Activated naive CD8-positive, alpha-beta T cell treated with anti-CD3 and anti-CD28 coated beads, Interleukin-2, amount 50 U/mL, for 24 hours (primary cell): ENCODE measurements around the gene CLMN.

Experiments used
- ATAC-seq: fragments of 150-1000 bp; cut with Tn5 transposase; one replicate; pipeline ENCODE4 v1.10.0; 2021
- DNase-seq: peaks from one replicate; pipeline ENCODE4 v3.0.0; 2021
- H3K27ac Mint-ChIP-seq: one replicate; pipeline ENCODE4 v1.8.0; 2021; ENCODE audit warnings: mild to moderate bottlenecking, mixed read lengths
- H3K27me3 Mint-ChIP-seq: one replicate; pipeline ENCODE4 v1.8.0; 2021; ENCODE audit warnings: mixed read lengths
- H3K36me3 Mint-ChIP-seq: one replicate; pipeline ENCODE4 v1.8.0; 2021; ENCODE audit warnings: low read depth, mixed read lengths
- H3K4me1 Mint-ChIP-seq: one replicate; pipeline ENCODE4 v1.8.0; 2021; ENCODE audit warnings: mixed read lengths
- H3K4me3 Mint-ChIP-seq: one replicate; pipeline ENCODE4 v1.8.0; 2021; ENCODE audit warnings: mild to moderate bottlenecking, moderate library complexity, mixed read lengths
- H3K9me3 Mint-ChIP-seq: one replicate; pipeline ENCODE4 v1.8.0; 2021; ENCODE audit warnings: mixed read lengths

CLMN gene

DNA sequence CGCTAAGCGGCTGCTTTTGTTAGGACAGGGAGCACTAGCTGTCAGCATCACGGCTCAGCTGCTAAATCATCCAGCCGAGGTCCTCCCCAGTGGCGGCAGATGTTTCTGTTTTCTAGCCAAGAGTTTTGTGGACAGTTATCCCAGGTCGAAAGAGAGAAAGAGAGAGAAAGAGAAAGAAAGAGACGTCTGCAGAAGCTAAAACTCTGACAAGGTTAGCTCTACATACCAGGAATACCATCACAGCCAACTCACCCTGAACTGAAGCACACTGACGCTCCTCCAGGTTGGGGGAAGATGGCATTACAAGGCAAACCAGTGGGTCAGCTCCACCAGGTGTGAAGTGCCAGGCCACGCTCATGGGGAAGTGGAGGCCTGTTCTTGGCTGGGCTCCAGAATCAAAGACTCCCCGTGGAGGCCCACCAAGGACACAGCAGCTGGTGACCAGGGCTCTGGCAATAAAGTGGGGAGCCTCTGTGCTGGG, 97.5 kb downstream of the CLMN start:
- Mint-ChIP-seq H3K9me3 (no peaks in the 10 kb centered on the region), H3K4me3 (no peak overlapping the region), H3K27me3 (no peaks in the 10 kb centered on the region), H3K27ac (no peak overlapping the region), H3K36me3 (no peaks in the 10 kb centered on the region), H3K4me1 (no peaks in the 10 kb centered on the region)
- ATAC-seq (no peak), DNase-seq (no peak)

GRCh38 chr14:95221531-95221930, 98.2 kb downstream of the CLMN start:
- H3K36me3 Mint-ChIP-seq = no peaks in the 10 kb centered on the region
- no peaks in the 10 kb centered on the region for H3K27me3 Mint-ChIP-seq
- no peak for ATAC-seq
- no peaks in the 10 kb centered on the region for H3K9me3 Mint-ChIP-seq
- no peak for DNase-seq
- H3K27ac Mint-ChIP-seq = no peak overlapping the region
- H3K4me1 Mint-ChIP-seq = no peaks in the 10 kb centered on the region
- H3K4me3 Mint-ChIP-seq = no peak overlapping the region

DNA sequence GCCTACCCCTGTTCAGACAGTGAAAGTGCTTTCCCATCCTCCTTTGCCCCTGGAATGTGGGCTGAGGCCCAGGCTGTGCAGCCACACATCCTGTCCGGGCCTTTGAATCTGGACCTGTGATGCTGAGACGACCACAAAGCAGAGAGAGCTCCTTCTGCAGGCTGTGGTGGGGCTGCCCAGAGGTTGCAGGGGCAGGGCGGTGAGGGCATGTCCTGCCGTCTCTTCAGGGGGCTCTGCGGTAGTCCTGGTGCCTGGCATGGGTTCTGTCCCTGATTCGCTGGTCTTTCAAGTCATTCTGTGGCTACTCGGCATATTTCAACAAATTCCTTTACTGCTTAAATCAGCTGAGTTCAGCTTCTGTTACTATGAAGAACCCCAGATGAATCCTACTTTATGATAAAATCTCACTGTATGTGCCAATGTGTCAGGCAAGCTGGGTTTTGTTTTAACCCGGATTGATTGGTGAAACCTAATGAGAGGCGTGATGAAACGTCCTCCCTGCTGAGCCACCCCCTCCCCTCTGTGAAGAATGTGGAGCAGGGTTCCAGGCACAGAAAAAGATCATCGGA, 99.0 kb downstream of the CLMN start:
- H3K27me3 Mint-ChIP-seq = no peaks in the 10 kb centered on the region
- H3K4me3 Mint-ChIP-seq = no peak overlapping the region
- H3K27ac Mint-ChIP-seq = no peak overlapping the region
- peaks cover 2% of the 10 kb centered on the region for H3K4me1 Mint-ChIP-seq
- H3K9me3 Mint-ChIP-seq = no peaks in the 10 kb centered on the region
- ATAC-seq = no peak
- no peak for DNase-seq
- no peaks in the 10 kb centered on the region for H3K36me3 Mint-ChIP-seq

DNA sequence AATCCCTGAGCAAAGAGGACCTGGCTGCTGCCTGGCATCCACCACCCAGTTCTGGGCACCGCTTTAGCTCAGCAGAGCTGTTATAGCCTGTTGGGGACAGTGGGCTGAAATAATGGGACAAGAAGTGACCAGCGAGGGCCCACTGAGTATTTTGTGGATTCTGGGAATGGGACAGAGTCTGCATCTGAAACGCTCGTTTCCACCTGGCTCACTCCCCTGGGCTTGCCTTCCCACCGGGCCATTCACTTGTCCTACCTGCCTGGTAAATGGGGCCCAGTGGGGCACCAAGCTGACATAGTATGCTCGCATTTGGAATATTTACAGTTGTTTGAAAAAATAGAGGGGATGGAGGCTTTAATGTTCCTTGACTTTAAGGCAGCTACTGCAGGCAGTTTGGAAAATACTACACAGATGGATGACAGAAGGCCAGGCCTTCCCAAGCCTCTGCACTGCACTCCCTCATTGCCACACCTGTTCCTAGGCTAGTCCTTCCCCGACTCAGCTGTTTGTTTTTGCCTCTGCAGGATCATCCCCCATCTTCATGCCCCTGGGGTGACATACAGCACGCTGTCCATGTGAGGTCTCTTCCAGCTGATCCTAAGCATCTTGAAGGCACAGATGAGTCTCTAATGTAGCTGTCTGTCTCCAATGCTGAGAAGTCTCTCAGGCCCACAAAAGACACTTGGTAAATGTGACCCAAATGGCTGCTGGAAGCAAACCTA, 101.1 kb downstream of the CLMN start:
- Mint-ChIP-seq H3K27me3 (no peaks in the 10 kb centered on the region), H3K36me3 (no peaks in the 10 kb centered on the region), H3K4me3 (no peak overlapping the region), H3K4me1 (peaks cover 2% of the 10 kb centered on the region), H3K27ac (no peak overlapping the region), H3K9me3 (no peaks in the 10 kb centered on the region)
- ATAC-seq = no peak
- DNase-seq = no peak

- H3K36me3 Mint-ChIP-seq = no peaks in the 10 kb centered on the region
- no peak overlapping the region for H3K4me3 Mint-ChIP-seq
- peaks cover 2% of the 10 kb centered on the region for H3K4me1 Mint-ChIP-seq
- no peaks in the 10 kb centered on the region for H3K9me3 Mint-ChIP-seq
- ATAC-seq (no peak), DNase-seq (no peak)
- no peaks in the 10 kb centered on the region for H3K27me3 Mint-ChIP-seq
- no peak overlapping the region for H3K27ac Mint-ChIP-seq
Observed at GRCh38 chr14:95218006-95218405, 101.7 kb downstream of the CLMN start.

GRCh38 chr14:95217391-95217900, 102.3 kb downstream of the CLMN start:
- Mint-ChIP-seq H3K4me3 (no peak overlapping the region), H3K4me1 (peaks cover 2% of the 10 kb centered on the region), H3K27me3 (no peaks in the 10 kb centered on the region), H3K9me3 (no peaks in the 10 kb centered on the region), H3K36me3 (no peaks in the 10 kb centered on the region), H3K27ac (no peak overlapping the region)
- ATAC-seq (no peak), DNase-seq (no peak)

GRCh38 chr14:95216008-95216407, 103.7 kb downstream of the CLMN start:
- Mint-ChIP-seq H3K4me1 (peaks cover 2% of the 10 kb centered on the region), H3K9me3 (no peaks in the 10 kb centered on the region), H3K27ac (no peak overlapping the region), H3K36me3 (no peaks in the 10 kb centered on the region), H3K4me3 (no peak overlapping the region), H3K27me3 (no peaks in the 10 kb centered on the region)
- ATAC-seq (no peak), DNase-seq (no peak)

DNA sequence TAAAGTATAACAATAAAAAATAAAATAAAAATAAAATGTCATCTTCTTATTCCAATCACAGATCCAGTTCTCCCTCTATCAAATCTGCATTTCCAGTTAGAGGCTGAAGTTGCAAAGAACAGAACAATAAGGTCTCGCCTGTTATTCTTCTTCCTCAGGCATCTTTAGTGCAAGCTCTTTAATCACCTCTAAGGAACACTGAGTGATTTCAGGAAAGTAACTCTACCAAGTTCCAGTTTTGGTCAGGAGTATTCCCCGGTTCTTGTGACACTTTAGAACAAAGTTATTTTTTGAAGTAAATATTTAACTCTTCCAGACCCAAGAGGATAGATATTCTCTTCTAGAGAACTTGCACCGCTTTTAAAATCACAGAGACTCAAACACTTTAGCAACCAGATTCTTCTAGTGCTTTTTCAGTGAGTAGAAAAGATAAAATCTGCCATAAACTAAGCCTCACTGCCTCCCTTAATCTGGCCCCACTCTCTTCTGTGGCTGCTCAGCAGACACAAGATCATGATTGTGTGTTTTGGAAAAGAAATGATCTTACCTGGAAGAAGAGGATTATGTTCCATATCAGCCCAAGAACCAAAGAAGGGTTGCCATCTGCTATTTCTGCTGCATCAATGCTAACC, 104.5 kb downstream of the CLMN start:
- Mint-ChIP-seq H3K27me3 (no peaks in the 10 kb centered on the region), H3K36me3 (no peaks in the 10 kb centered on the region), H3K27ac (no peak overlapping the region), H3K4me1 (peaks cover 2% of the 10 kb centered on the region), H3K9me3 (no peaks in the 10 kb centered on the region), H3K4me3 (no peak overlapping the region)
- DNase-seq (no peak), ATAC-seq (no peak)

DNA sequence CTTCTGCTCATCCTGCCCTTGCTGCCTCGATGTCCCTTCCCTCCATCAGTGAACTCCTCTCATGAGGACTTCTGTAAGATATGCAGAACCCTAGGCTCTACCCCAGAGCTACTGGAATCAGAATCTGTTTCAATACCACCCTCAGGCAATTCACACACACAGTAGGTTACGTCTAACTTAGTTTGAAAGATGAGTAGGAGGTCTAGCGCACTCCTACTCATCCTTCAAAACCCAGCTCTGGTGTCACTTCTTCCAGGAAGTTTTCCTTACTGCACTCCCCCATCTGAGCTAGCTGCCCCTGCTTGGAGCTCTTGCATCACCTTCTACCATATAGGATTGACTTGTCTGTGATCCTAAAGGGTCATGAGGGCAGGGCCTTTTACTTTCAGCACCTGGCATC, 105.9 kb downstream of the CLMN start:
- Mint-ChIP-seq H3K4me3 (no peak overlapping the region), H3K9me3 (no peaks in the 10 kb centered on the region), H3K36me3 (no peaks in the 10 kb centered on the region), H3K27me3 (no peaks in the 10 kb centered on the region), H3K27ac (no peak overlapping the region), H3K4me1 (peaks cover 2% of the 10 kb centered on the region)
- no peak for DNase-seq
- ATAC-seq = no peak

GRCh38 chr14:95211721-95212504, 107.8 kb downstream of the CLMN start:
- ATAC-seq = no peak
- Mint-ChIP-seq H3K27ac (no peak overlapping the region), H3K36me3 (no peaks in the 10 kb centered on the region), H3K9me3 (no peaks in the 10 kb centered on the region), H3K4me3 (no peak overlapping the region), H3K4me1 (peaks cover 2% of the 10 kb centered on the region), H3K27me3 (no peaks in the 10 kb centered on the region)
- DNase-seq = no peak

GRCh38 chr14:95210699-95211098, 109.0 kb downstream of the CLMN start:
- H3K4me3 Mint-ChIP-seq = no peak overlapping the region
- no peaks in the 10 kb centered on the region for H3K36me3 Mint-ChIP-seq
- ATAC-seq (no peak), DNase-seq (no peak)
- no peaks in the 10 kb centered on the region for H3K9me3 Mint-ChIP-seq
- H3K27ac Mint-ChIP-seq = no peak overlapping the region
- no peaks in the 10 kb centered on the region for H3K4me1 Mint-ChIP-seq
- no peaks in the 10 kb centered on the region for H3K27me3 Mint-ChIP-seq

DNA sequence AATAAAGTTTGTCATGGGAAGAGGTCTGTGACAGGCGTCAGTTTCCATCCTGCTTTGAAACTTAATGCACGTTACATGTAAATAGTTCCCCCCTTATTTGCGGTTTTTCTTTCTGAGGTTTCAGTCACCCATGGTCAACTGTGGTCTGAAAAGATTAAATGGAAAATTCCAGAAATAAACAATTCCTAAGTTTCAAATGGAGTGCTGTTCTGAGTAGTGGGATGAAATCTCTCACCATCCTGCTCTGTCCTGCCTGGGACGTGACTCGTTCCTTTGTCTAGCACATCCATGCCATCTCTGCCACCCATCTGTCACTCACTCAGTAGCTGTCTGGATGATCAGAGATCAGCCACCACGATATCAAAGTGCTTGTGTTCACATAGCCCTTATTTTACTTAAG, 111.1 kb downstream of the CLMN start:
- no peak for DNase-seq
- H3K27me3 Mint-ChIP-seq = no peaks in the 10 kb centered on the region
- H3K4me3 Mint-ChIP-seq = no peak overlapping the region
- no peaks in the 10 kb centered on the region for H3K36me3 Mint-ChIP-seq
- peaks cover 11% of the 10 kb centered on the region for H3K9me3 Mint-ChIP-seq
- H3K4me1 Mint-ChIP-seq = no peaks in the 10 kb centered on the region
- no peak for ATAC-seq
- H3K27ac Mint-ChIP-seq = no peak overlapping the region

GRCh38 chr14:95207475-95208233, 112.1 kb downstream of the CLMN start:
- H3K36me3 Mint-ChIP-seq = no peaks in the 10 kb centered on the region
- H3K4me3 Mint-ChIP-seq = no peak overlapping the region
- no peaks in the 10 kb centered on the region for H3K4me1 Mint-ChIP-seq
- DNase-seq (no peak), ATAC-seq (no peak)
- H3K27ac Mint-ChIP-seq = no peak overlapping the region
- H3K9me3 Mint-ChIP-seq = peaks cover 11% of the 10 kb centered on the region
- H3K27me3 Mint-ChIP-seq = no peaks in the 10 kb centered on the region

- no peaks in the 10 kb centered on the region for H3K36me3 Mint-ChIP-seq
- no peak for DNase-seq
- H3K27me3 Mint-ChIP-seq = no peaks in the 10 kb centered on the region
- no peak overlapping the region for H3K27ac Mint-ChIP-seq
- ATAC-seq = no peak
- H3K4me1 Mint-ChIP-seq = no peaks in the 10 kb centered on the region
- peaks cover 11% of the 10 kb centered on the region for H3K9me3 Mint-ChIP-seq
- no peak overlapping the region for H3K4me3 Mint-ChIP-seq
Observed at GRCh38 chr14:95206534-95206933, 113.2 kb downstream of the CLMN start.
